ENCODE results near the gene PPARD.
"Not testable (repeated sequence)": the region's sequence is repeated elsewhere in the genome, so short reads cannot be mapped to it uniquely, and the experiment has no call there.

PPARD gene

DNA sequence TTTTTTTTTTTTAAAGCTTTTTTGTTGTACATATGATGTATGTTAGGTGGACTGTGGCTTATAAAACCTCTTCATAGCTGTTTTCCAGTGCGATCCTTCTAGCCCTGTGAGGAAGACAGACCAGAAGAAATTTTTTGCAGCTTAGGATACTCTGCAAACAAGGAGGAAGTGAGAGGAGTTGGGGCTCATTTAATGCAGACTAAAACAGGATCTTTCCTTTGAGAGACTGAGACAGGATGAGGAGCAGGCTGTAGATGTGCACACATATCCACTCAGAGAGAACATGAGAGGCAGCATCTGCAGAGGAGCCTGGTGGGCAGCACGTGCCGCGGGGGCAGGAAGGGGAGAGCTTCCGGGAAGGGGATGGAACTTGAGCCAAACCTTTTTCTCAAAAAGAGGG is 45.7 kb downstream of the PPARD start:
- DNase-seq, result peak; percentile 28

DNA sequence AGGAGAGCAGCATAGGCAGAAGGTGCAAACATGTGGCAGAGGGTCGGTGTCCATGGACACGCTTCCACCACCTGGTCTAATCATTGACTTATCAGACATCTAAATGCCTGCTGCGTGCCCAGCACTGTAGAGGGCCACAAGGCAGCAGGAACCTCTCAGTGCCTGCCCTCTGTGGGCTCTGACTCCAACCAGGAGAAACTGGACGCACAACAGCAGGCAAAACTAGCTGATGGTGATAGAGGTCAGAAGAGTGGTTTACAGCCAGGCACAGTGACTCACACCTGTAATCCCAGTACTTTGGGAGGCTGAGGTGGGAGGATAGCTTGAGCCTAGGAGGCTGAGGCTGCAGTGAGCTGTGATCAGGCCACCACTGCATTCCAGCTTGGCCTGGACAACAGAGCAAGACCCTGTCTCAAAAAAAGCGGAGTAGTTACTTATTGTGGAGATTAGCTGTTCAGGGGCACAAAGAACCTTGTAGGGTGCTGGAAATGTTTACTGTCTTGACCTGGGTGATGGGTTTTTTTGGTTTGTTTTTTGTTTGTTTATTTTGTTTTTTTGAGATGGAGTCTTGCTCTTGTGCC is 46.5 kb downstream of the PPARD start:
- no peak for DNase-seq

DNA sequence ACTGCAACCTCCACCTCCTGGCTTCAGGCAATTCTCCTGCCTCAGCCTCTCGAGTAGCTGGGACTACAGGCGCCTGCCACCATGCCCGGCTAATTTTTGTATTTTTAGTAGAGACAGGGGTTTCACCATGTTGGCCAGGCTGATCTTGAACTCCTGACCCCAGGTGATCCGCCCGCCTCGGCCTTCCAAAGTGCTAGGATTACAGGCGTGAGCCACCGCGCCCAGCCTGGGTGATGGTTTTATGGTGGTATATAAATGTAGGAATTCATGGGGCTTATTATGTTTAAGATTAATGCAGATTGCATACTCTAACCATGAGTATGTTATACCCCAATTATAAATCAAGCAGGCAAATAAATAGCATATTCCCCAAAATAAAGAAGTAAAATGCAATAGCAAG is 47.0 kb downstream of the PPARD start:
- DNase-seq, result not testable (repeated sequence)

DNA sequence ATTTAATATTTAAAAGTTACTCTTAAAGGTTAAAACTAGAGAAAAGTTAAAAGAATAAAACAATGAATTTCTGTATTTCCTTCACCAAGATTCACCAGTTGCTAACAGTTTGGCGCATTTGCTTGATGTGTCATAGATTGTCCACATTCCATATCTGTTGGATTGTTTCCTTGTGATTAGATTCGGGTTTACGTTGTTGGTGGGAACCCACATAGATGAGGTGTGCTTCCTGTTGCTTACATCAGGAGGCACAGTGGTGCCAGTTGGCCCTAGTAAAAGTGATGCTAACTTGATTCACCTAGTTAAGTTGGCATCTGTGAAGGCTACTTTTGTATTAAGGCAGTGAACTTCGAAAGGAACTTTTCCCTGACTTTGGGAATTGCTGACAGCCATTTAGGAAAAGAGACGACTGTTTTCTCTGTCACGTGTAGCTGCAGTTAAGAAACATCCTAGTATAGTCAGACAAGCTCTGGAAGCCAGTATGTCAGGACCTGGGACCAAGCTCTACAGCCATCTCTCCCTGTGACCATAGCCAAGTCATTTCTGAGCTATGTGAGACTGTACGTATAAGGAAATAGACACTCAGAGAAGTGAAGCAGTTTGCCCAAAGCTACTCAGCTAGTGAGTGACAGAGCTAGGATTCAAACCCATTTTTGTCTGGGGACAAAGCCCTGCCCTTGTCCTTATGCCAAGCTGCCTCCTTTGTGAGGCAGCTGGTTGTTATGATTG is 49.0 kb downstream of the PPARD start:
- no peak for DNase-seq

DNA sequence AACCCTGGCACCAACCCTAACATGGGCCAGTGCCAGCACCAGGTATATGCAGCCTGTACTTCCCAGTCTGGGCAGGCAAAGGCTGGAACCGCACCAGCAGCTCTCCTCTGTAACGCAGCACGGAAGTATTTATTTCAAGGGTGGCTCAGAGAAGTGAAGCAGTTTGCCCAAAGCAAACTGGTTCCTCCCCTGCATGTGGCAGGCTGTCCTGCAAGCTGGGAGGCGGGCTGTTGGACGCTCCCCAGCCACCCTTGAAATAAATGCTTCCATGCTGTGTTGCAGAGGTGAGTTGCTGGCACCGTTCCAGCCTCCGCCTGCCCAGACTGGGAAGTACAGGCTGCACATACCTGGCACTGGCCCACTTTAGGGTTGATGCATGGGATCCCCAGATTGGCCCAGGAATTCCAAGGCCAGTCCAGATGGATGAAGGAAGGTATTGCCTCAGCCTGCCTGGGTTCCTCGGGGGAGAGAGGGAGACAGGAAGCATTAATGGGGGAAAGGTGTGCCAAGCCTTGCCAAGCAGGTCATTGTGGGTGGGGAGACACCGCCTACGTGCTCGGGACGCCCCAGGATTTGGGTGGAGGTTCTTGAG is 49.8 kb downstream of the PPARD start:
- no peak for DNase-seq

DNA sequence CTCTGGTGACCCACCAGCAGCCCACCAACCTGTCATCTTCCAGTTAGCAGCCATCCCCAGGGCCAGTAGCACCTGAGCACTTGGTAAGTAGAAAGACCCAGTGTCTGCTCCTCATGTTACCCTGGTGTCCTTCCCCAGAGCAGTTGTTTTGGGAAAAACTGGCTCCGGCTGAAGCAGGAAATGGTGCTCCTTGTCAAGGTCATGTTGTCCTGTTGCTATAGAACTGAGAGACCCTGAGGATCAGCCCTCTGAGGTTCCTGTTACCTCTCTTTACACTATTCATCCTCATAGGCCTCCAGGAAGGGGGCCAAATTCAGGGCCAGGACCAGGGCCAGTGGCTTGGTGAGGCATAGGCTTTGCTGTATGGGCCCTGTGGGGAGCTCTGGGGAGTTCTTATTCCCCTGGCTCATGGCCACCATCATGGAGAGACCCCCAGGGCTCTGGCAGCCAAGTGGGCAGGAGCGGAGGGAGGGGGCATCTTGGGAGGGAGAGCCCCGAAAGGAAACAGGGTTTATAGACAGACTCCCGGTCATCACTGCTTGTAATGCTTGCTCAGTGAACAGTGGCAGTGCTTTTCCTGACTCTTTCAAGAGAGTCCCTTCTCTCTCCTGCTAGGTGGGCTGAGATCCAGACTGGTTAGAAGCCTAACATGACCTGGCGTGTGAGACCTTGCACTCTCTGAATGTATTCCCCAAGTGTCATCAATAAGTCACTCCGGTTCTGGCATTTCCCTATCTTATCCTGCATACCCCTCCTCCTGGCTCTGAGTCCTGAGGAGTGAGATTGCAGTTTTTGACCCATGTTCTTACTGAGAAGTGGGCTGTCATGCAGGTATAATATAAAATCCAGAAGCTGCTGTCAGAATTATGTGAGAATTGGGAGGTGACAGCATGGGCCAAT is 50.7 kb downstream of the PPARD start:
- DNase-seq, result no peak

DNA sequence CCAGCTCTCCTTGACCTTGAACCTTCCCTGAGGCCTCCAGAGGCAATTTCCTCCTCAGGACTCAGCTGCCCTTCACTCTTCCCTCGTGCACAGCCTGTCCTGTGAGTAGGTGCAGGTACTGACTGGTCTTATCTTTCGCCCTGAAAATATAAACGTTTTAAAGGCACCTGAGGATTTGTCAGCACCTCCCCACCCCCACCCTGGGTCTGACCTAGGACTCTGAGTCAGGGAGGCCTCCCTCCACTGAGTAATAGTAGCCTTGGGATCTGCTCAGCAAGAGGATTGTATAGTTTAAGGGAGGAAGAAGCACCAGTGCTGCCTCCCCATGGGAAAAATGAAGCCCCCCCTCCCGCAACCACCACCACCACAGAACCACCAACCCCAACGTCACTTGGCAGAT is 54.6 kb downstream of the PPARD start:
- peak; percentile 20 for DNase-seq

DNA sequence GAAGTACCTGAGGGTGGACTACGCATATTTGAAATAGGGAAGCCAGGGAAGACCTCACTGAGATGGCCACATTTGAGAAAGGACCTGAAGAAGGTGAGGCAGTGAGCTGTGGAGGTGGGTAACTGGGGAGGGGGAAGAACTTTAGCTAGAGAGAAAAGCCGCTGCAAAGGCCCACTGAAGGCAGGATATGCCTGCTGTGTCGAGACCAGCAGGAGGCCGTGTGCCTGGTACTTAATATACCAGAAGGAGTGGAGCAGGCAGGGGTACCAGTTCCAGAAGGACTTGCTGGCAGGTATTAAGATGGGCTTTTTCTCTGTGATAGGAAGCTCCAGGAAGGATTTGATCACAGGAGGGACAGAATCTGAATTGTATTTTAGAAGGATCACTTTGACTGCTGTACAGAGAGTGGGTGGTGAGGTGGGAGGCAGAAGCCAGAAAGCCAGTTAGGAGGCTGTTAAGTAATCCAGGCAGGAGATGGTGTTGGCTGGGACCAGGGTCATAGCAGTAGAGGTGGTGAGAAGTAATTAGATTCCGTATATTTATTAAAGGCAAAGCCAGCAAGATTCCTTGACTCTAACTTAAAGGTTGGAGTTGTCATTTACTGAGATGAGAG is 55.6 kb downstream of the PPARD start:
- no peak for DNase-seq

DNA sequence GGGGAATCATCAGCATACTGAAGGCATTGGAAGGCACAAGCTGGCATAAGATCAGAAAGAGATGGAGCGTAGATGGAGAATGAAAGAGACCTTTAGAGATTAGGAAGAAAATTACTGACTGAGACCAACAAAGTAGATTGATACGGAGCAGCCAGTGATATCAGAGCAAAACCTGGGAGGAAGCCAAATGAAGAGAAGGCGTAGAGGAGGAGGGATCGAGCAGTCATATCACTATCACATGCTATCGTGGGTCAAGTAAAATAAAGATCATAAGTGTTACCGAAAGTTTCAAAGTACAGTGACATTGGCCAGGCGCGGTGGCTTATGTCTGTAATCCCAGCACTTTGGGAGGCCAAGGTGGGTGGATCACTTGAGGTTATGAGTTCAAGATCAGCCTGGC is 56.2 kb downstream of the PPARD start:
- no peak for DNase-seq

DNA sequence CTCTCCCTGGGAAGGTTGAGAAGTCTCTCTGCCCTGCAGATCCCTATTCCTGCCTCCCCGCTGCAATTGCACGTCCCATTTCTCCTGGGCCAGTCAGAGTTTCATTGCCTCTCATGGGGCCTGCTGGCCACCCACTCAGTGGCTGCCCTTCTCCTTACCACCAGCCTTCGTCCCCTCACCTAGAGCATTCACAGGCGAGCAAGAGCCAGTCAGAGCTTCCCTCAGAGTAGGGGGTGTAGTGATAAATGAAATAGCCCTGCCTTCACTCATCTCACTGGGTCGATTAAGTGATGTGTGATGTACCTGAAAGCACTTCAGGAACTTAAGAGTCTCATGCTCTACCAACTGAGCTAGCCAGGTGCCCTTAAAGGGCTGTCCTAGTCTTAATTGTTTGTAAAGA is 57.8 kb downstream of the PPARD start:
- DNase-seq, result no peak

DNA sequence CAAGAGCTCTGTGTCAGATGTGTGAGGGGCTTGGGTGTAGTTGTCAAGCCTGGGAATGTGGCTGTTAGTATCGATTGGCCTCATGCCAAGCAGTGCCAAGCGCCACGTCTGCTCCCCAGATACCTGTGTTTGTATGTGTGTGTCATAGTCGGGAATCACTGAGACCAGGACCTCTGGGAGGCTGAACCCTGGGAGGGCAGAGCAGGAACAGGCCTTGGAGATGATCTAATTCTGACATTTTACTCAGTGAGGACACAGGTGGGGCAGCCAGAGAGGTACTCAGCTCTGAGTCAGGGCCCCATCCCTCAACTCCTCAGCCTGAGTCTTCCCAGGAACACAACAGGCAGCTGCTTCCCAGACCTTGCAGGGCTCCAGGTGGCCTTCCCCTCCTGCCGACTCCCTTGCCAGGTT is 58.5 kb downstream of the PPARD start:
- no peak for DNase-seq

DNA sequence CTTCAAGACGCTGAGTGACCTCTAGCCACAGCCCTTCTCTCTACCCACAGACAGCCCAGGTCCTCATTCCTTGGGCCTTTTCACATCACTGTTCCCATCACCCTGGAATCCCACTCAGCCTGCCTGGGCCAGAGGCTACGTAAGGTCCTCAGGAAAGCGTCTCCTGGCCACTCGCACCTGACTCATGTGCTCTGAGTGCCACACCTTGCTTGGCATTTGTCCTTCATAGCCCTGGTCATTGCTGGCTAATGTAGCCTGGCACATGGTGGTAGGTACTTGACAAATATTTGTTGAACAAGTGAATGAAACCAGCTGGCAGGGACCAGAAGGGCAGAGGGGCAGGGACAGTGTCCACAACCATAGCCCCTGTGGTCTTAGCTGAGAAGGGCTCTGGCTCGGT is 59.2 kb downstream of the PPARD start:
- no peak for DNase-seq

DNA sequence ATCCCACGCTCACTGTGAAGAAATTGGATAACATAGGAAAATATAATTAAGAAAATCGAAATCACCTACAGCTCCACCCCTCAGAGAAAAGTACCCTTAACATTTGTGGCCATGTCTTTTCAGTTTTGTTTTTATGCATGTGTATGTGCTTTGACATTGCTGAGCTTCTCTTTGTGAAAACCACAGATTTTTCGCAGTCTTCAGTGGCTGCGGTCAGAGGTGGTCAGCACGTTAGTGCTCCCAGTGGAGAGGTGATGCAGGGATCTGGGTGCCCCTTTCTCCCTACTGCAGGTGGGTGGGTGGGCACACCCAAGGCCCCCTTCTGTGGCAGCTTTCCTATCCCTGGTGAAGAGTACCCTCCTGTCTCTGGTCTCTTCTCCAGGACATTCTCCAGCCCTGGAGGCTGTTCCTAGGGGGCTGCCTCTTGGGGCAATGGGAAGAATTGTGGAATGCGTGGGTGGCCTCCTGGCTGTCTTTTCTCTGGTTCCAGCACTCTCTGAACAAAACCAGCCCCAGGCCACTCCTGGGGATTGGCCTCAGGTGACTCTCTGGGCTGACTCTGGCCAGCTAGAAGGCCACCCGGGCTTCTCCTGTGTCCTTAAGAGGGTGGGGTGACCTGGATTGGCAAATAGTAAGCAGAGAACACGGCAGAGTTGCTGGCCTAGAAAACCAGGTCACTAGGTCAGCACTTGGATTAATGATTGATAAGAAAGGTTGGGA is 59.9 kb downstream of the PPARD start:
- no peak for DNase-seq

DNA sequence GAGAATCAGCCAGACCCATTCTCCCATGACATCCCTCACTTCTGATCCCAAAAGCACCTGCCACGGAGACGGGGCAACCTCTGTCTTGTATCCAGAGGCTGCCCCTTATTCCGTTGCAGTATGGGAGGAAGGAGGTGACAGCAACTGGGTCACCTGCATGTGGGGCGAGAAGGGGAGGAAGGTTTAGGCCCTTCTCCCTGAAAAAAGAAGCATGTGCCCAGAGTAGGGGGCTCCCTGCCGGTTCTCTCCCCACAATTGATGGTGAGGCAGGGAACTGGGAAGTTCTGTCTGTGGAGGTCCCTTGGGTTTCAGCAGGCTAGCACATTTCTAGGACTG is 60.5 kb downstream of the PPARD start:
- DNase-seq, result no peak

DNA sequence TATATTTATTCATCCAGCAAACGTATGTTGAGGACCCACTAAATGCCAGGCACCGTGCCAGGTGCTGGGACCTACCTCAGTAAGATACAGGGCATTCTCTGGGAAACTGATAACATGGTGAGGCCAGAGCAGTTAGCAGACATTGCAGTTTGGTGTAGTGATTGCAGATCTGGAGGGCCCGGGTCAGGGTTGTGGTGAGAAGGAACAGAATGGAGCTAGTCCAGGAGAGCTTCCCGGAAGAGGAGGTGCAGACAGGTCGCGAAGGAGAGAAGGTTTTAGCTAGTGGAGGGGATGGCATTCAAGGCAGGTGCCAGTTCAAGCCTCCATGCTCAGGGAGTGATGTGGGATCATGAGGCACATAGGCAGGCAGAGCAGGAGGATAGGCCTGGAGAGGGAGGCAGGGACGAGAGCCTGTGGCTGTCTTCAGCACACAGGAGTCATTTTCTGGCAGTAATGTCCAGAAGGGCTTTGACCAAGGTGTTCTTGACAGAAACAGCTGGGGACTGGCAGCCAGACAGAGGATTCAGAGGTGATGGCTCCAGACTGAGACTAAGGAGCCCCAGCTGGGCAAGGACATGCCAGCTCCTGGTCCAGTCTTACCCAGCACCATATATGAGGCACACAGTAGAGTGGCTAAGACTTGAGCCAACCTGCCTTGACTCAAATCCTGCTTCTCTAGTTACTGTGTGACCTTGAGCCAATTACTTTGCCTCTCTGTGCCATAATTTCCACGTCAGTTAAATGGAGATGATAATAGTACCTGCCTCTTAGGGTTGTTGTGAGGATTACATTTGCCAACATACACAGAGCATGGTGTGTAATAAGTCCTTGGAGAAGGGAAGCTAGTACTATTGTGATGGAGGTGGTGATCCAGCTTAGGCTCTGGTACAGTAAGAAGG is 61.4 kb downstream of the PPARD start:
- DNase-seq, result no peak

DNA sequence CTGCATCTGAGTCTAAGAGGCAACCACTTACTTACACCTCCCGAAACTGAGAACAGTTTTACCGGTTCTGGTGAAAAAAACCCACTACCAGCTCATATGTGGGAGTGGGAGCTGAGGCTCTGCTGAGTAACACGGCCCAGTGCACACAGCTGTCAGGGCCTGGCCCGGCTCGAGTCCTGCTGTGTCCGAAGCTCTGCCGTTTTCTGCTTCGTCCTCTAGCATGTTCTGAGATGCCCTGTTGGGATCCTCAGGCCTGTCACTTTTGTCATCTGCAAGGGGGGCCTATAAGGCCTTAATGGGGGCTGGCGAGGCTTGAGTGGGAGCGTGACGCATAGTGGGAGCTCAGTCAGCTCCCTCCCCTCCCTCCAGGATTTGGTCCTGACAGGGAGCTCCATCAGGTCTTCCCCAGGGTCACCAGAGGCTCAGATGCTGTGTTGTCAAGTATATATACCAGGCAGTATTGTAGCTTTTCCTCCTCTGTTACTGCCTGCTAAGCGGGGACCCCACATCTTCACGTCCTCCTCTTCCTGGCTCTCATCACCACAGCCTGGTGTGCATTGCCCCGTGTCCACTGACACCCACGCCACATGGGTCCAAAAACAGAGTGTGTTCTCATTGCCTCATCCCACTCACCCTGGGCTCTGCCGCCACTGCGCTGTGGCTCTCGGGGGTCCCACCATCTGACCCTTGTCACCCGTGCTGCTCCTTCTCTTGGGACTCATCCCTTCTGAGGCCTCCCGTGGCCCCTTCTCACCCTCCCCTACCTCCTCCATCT is 64.5 kb downstream of the PPARD start:
- no peak for DNase-seq

DNA sequence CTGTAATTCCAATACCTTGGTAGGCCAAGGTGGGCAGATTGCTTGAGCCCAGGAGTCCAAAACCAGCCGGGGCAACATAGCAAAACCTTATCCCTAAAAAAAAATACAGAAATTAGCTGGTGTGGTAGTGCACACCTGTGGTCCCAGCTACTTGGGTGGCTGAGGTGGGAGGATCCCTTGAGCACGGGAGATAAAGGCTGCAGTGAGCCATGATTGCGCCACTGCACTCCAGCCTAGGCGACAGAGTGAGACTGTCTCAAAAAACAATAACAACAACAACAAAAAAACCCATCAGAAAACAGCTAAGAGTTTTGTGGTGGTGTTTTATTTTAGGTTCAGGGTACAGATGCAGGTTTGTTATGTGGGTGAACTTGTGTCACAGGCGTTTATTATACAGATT is 66.9 kb downstream of the PPARD start:
- no peak for DNase-seq

DNA sequence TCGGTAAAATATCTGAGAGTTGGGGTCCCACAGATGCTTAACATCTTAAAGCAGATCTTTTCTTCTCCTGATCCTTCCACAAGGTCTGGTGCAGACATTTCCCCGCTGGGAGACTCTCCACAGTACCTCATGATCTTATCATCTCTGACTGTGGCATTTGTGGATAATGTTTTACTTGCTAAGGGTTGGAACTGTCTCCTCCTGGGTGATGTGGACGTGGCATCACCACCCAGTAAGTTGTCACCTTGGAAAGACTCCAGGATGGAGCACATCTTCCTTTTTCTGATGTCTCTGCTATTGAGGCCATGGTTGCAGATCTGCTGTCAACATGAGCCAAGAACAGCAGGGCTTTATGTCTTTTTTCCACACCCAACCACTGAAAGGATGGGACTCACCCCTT is 67.8 kb downstream of the PPARD start:
- no peak for DNase-seq

DNA sequence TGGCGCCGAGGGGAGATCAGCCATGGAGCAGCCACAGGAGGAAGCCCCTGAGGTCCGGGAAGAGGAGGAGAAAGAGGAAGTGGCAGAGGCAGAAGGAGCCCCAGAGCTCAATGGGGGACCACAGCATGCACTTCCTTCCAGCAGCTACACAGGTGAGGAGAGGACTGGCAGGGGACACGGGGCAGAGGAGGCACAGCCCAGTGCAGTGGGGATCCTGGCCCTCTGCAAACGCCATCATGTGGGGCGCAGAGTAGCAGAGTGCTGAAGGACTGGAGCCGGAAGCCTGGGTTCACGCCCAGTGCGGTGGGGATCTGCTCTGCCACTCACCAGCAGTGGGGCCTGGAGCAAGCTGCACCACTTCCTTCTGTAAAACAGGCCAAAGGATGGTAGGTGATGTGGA is 68.7 kb downstream of the PPARD start:
- DNase-seq, result no peak

DNA sequence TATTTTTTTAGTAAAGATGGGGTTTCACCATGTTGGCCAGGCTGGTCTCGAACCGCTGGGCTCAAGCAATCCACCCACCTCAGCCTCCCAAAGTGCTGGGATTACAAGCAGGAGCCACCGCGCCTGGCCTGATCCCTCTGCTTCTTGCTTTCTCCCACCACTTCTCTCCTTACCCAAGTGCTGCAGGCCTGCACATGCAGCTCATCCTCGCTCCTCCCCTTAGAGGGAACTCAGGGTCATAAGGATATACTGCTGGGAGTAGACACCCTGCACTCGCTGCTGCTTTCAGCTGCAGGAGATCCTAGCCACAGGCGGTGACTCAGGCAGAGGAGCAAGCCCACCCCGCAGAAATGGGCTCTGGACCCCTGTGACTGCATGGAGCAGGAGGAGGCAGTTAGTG is 69.7 kb downstream of the PPARD start:
- no peak for DNase-seq

DNA sequence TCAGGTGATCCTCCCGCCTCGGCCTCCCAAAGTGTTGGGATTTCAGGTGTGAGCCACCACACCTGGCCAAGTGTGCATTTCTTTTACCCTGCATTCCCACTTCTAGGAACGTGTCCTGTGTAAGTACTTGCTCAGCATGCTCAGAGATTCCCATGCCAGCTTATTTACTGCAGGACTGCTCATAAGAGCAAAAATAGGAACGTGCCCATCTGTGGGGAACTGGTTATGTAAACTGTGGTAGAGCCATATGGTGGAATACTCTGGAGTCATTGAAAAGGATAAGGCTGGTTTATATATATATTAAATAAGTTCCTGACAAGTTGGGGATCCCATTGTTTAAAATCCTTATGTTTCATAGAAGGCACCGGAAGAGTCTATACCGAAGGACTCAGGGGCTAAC is 71.6 kb downstream of the PPARD start:
- no peak for DNase-seq
